Transverse colon (tissue), 4 donors: ENCODE data around the gene FCN2. TPM values are rescaled to one million over a fixed set of nuclear protein-coding genes. Genes with fewer than 3 reads are reported as not detected.

ENCODE experiments used
- DNase-seq: peaks from one replicate; pipeline ENCODE4 v3.0.0-alpha.2; 2019
- H3K27ac ChIP-seq, 4 donors: fragments of 200-600 bp; sonication (generic); 2 replicates each; pipeline ENCODE4 v1.5.1; 2016 to 2018; ENCODE audit warnings: inconsistent platforms in 4 of 4
- H3K27me3 ChIP-seq: fragments of 200-600 bp; sonication (generic); 2 replicates; pipeline ENCODE4 v1.5.1; 2017; ENCODE audit warnings: inconsistent platforms
- H3K36me3 ChIP-seq, 4 donors: fragments of 200-600 bp; sonication (generic); 2 replicates each; pipeline ENCODE4 v1.5.1; 2017 to 2019; ENCODE audit warnings: inconsistent platforms in 4 of 4
- H3K4me1 ChIP-seq, 4 donors: fragments of 200-600 bp; sonication (generic); 2 replicates each; pipeline ENCODE4 v1.5.1; 2017 to 2020; ENCODE audit warnings: inconsistent platforms in 4 of 4
- H3K4me3 ChIP-seq, 4 donors: fragments of 200-600 bp; sonication (generic); 1 replicate in 1 of 4; 2 replicates in 3 of 4; pipeline versions ENCODE4 v1.5.1 to v1.6.1; 2017 to 2019; ENCODE audit warnings: inconsistent platforms in 4 of 4
- H3K9me3 ChIP-seq, 2 donors: fragments of 200-600 bp; sonication (generic); 2 replicates each; pipeline ENCODE4 v1.5.1; 2017 to 2019; ENCODE audit warnings: inconsistent platforms in 2 of 2
- EP300 ChIP-seq: sonication (generic); formaldehyde crosslinking; IDR thresholded peaks from one replicate; pipeline ENCODE4 v1.6.1; 2017; ENCODE audit warnings: antibody characterized with exemption, low read depth
- POLR2A ChIP-seq: fragments of 450-650 bp; IDR thresholded peaks from one replicate; pipeline ENCODE4 v1.6.1; 2016; ENCODE audit warnings: antibody characterized with exemption, mild to moderate bottlenecking, moderate library complexity
- POLR2AphosphoS5 ChIP-seq, 3 donors: sonication (generic); formaldehyde crosslinking; IDR thresholded peaks; one replicate each; pipeline ENCODE4 v1.6.1; 2016; ENCODE audit warnings: antibody characterized with exemption in 3 of 3
- WGBS, 2 donors: methylation state at CpG; one replicate each; pipeline ENCODE4 v1.1.5; 2018; ENCODE audit warnings: low coverage in 1 of 2; 5-methylcytosine and 5-hydroxymethylcytosine counted together
- in situ Hi-C, 4 donors: fragments of 200-750 bp; cut with MboI; loops; one replicate each; pipeline versions ENCODE4 v1.15.0 to v1.15.1; 2017; ENCODE audit warnings: low sequenced_read_pairs in 3 of 4, low pct_ligation_motif_present in 1 of 4, low pct_unique_long_range_greater_than_20kb in 1 of 4
- intact Hi-C: fragments of 100-400 bp; cut with DNase I; formaldehyde crosslinking; loops from one replicate; pipeline ENCODE4 v1.15.1; 2023; ENCODE audit warnings: low total_unique reads
- total RNA-seq, 4 donors: library from RNA; depleted of rRNA; stranded (reverse); fragments of >200 nt; gene quantifications; one replicate each; pipeline ENCODE4 v1.1.0, GENCODE V29; 2016
- TF ChIP-seq, protein P1 (sequence below), 5 experiments: fragments of 200-600 bp in 3 of 5; fragments of 450-650 bp in 2 of 5; sonication (generic) in 3 of 5; IDR thresholded peaks; 1 replicate in 2 of 5; 2 replicates in 3 of 5; pipeline ENCODE4 v1.5.1; 2016 to 2017; ENCODE audit warnings: antibody characterized with exemption in 5 of 5, inconsistent platforms in 3 of 5, mild to moderate bottlenecking in 2 of 5, moderate library complexity in 1 of 5

FCN2 gene
- total RNA-seq, 4 donors from 2014 or later, result not detected

DNA sequence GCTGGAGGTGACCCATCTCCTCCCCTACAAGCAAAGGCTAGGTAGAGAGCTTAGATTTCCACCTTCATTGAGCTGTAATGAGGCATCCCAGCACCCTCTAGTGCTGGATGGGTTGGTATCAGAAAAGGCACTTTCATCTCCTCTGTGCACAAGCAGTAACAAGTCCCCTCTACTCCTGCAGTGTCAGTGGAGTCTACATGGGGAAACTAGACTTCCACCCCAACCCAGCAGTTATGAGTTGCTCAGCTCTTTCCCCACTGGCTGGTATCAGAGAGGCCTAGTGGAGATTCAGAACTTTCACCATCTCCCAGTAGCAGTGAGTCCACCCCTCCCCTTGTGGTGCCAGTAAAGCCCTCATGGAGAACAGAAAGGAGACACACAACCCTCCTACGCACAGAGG lies 19.2 kb downstream of the FCN2 start:
- WGBS, 2 donors, result 90% methylated on average over 1 of the region's 1 CpG; no CpG with 5 or more reads in 1 of the 2 donors
- Histone ChIP-seq H3K27me3 (no peaks in the 10 kb centered on the region), H3K9me3 (peaks cover 0 to 5% of the 10 kb centered on the region in 2 donors), H3K4me1 (no peaks in the 10 kb centered on the region), H3K4me3 (no peak overlapping the region), H3K27ac (no peak overlapping the region), H3K36me3 (no peaks in the 10 kb centered on the region)
- intact Hi-C loops (no loop called here), in situ Hi-C loops (no loop called here)
- TF ChIP-seq EP300, result no peak
- no peak for TF ChIP-seq POLR2A
- TF ChIP-seq, protein P1, sequence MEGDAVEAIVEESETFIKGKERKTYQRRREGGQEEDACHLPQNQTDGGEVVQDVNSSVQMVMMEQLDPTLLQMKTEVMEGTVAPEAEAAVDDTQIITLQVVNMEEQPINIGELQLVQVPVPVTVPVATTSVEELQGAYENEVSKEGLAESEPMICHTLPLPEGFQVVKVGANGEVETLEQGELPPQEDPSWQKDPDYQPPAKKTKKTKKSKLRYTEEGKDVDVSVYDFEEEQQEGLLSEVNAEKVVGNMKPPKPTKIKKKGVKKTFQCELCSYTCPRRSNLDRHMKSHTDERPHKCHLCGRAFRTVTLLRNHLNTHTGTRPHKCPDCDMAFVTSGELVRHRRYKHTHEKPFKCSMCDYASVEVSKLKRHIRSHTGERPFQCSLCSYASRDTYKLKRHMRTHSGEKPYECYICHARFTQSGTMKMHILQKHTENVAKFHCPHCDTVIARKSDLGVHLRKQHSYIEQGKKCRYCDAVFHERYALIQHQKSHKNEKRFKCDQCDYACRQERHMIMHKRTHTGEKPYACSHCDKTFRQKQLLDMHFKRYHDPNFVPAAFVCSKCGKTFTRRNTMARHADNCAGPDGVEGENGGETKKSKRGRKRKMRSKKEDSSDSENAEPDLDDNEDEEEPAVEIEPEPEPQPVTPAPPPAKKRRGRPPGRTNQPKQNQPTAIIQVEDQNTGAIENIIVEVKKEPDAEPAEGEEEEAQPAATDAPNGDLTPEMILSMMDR (IDR thresholded peaks at IDR 0.05), result no peak
- TF ChIP-seq POLR2AphosphoS5 (IDR thresholded peaks at IDR 0.05), result no peak
- no peak for DNase-seq

DNA sequence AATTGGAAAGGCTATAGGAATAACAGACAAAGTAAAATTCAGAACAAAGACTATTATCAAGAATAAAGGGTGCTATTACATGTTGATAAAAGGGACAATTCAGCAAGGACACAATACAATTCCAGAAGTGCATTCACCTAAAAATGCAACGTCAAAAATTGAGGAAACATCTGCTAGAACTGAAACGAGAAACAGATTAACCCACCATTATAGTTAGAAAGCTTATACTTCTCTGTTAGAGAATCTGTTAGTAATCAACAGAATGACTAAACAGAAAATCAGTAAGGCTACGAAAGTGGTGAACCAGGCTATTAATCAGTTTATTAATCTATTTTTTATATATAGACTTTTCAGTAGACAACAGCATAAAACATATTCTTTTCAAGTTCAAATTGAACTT lies 22.3 kb downstream of the FCN2 start:
- Histone ChIP-seq H3K27ac (no peak overlapping the region), H3K4me1 (no peaks in the 10 kb centered on the region), H3K36me3 (no peaks in the 10 kb centered on the region), H3K9me3 (peaks cover 0 to 5% of the 10 kb centered on the region in 2 donors), H3K27me3 (no peaks in the 10 kb centered on the region), H3K4me3 (no peak overlapping the region)
- TF ChIP-seq POLR2A (no peak), POLR2AphosphoS5 (IDR thresholded peaks at IDR 0.05) (no peak), EP300 (no peak)
- TF ChIP-seq, protein P1 (IDR thresholded peaks at IDR 0.05), result no peak
- intact Hi-C loops, result no loop called here
- 46 to 52% methylated on average over 3 of the region's 3 CpGs for WGBS, 2 donors
- in situ Hi-C loops, result no loop called here
- no peak for DNase-seq

DNA sequence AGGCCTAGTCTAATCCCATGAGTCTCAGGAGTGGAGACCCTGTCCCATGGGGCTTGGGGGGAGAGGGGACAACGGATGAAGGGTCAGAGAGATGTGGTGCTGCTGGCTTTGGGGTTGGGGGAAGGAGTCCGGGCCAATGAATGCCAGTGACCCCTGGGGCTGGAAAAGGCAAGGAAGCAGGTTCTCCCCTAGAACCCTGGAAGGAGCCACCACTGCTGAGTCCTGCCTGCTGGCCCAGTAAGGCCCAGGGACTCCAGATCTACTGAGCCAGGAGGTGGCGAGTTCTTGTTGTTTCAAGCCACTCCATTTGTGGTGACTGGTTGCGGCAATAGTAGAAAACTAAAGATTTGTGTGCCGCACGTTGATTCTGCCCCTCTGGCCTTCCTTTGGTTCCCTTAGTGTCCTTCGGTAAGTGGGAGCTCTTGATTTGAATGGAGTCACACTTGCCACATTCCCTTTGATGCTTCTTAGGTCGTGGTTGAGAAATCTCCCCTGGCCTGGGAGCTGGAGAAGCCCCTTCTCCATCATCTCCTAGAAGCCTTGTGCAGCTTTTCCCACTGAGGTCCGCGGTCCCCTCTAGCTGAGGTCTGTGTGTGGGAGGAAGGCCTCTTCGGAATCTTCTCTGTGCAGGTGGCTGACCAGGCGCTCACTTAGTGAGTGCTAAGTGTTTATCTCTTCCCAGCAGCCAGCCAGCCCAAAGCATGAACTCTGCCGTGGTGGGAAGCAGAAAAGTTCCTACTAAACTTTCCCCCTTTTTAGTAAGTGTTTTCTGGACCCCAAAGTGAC lies 28.1 kb downstream of the FCN2 start:
- in situ Hi-C loops, result no loop called here
- DNase-seq, result no peak

More for the DNA sequence above, 28.1 kb downstream of the FCN2 start:
- no peaks in the 10 kb centered on the region for H3K27me3 ChIP-seq
- no peak overlapping the region for H3K4me3 ChIP-seq
- intact Hi-C loops, result no loop called here
- H3K9me3 ChIP-seq, result no peaks in the 10 kb centered on the region
- no peaks in the 10 kb centered on the region for H3K4me1 ChIP-seq
- no peak overlapping the region for H3K27ac ChIP-seq
- TF ChIP-seq, protein P1 (IDR thresholded peaks at IDR 0.05), result no peak
- TF ChIP-seq EP300 (no peak), POLR2A (no peak), POLR2AphosphoS5 (IDR thresholded peaks at IDR 0.05) (no peak)
- 74 to 80% methylated on average over 6 to 13 of the region's 13 CpGs for WGBS, 2 donors
- H3K36me3 ChIP-seq, result no peaks in the 10 kb centered on the region
